Thymus (tissue), 11 donors: ENCODE results near the gene SLC7A9. TPM values are rescaled to one million over a fixed set of nuclear protein-coding genes. Genes with fewer than 3 reads are reported as not detected.

ENCODE experiments used
- DNase-seq, 9 donors: peaks; one replicate each; pipeline ENCODE4 v3.0.0-alpha.2; 2013; ENCODE audit warnings: low spot score in 9 of 9, low read depth in 6 of 9, missing footprints in 1 of 9
- H3K27ac ChIP-seq, 2 donors: one replicate each; pipeline ENCODE4 v1.5.1; 2013; ENCODE audit warnings: control low read depth in 1 of 2, low read depth in 1 of 2, low read length in 1 of 2, mild to moderate bottlenecking in 1 of 2, moderate library complexity in 1 of 2
- H3K27me3 ChIP-seq, 2 donors: one replicate each; pipeline ENCODE4 v1.5.1; 2013; ENCODE audit warnings: low read length in 1 of 2; ENCODE audit not compliant: control insufficient read depth in 2 of 2, insufficient read depth in 1 of 2
- H3K36me3 ChIP-seq, 2 donors: one replicate each; pipeline ENCODE4 v1.5.1; 2013; ENCODE audit warnings: low read length in 1 of 2, mild to moderate bottlenecking in 1 of 2, moderate library complexity in 1 of 2; ENCODE audit not compliant: control insufficient read depth in 2 of 2, insufficient read depth in 2 of 2
- H3K4me1 ChIP-seq, 2 donors: one replicate each; pipeline ENCODE4 v1.5.1; 2013; ENCODE audit warnings: low read length in 2 of 2; ENCODE audit not compliant: control insufficient read depth in 2 of 2, insufficient read depth in 2 of 2
- H3K4me3 ChIP-seq, 2 donors: one replicate each; pipeline ENCODE4 v1.5.1; 2013; ENCODE audit warnings: low read length in 2 of 2, control low read depth in 1 of 2, mild to moderate bottlenecking in 1 of 2
- H3K9me3 ChIP-seq, 2 donors: one replicate each; pipeline ENCODE4 v1.5.1; 2013; ENCODE audit warnings: low read length in 1 of 2, mild to moderate bottlenecking in 1 of 2; ENCODE audit not compliant: control insufficient read depth in 2 of 2, insufficient read depth in 1 of 2
- WGBS: extraction: QIAGEN DNeasy Blood & Tissue Kit; methylation state at CpG from one replicate; pipeline ENCODE4 v1.1.7; 2013; 5-methylcytosine and 5-hydroxymethylcytosine counted together
- polyA plus RNA-seq: library from polyadenylated mRNA; stranded (reverse); fragments of 200-250 nt; gene quantifications from one replicate; pipeline ENCODE4 v1.2.3, GENCODE V29; 2013
- total RNA-seq: library from RNA; stranded (reverse); fragments of 120-200 nt; gene quantifications from one replicate; pipeline ENCODE4 v1.2.4, GENCODE V29; 2013
- donor health status: healthy.

The SLC7A9 gene
- total and polyA plus RNA-seq, 2 donors: 0.24 to 0.98 TPM

DNA sequence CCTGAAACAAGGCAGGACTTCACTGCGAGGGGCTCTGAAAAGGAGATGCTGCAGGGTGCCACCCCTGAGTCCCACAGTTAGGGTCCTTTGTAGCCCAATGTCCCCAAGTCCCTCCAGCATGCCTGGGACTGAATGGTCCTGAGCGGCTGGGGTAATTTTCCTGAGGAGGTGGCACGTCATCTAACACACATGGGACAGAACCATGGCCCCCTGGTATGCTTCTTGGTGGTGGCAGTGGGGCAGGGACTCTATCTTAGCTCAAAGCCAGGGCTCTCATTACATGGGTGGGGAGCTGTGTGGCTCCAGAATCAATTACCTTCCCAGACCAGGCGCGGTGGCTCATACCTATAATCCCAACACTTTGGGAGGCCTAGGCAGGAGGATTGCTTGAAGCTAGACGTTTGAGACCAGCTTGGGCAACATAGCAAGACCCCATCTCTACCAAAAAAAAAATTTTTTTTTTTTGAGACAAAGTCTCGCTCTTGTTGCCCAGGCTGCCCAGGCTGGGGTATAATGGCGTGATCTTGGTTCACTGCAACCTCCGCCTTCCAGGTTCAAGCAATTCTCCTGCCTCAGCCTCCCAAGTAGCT, 7.9 kb upstream of the SLC7A9 start:
- Histone ChIP-seq H3K4me1 (no peaks in the 10 kb centered on the region), H3K27me3 (no peaks in the 10 kb centered on the region), H3K9me3 (no peaks in the 10 kb centered on the region), H3K36me3 (peaks cover 0 to 13% of the 10 kb centered on the region in 2 donors), H3K27ac (no peak overlapping the region), H3K4me3 (no peak overlapping the region)
- DNase-seq: no peak
- WGBS: 93% methylated on average over 9 of the region's 9 CpGs

DNA sequence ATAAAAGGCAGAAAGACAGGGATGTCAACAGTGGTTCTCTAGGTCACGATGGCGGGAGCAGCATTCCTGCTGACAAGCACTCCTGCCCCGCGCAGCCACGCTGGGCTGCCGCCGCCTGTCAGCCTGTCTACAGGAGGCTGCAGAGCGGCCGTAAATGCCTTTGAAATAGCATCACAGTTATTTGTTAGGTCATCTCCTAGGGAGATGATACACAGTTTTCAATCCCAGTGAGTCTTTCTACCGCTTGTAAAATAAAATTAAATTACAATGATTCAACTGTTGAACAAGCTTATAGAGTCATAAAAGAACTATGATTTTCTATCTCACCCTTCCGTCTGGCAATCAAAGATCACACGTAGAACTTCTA, 7.3 kb upstream of the SLC7A9 start:
- DNase-seq: no peak
- 97% methylated on average over 12 of the region's 12 CpGs for WGBS

DNA sequence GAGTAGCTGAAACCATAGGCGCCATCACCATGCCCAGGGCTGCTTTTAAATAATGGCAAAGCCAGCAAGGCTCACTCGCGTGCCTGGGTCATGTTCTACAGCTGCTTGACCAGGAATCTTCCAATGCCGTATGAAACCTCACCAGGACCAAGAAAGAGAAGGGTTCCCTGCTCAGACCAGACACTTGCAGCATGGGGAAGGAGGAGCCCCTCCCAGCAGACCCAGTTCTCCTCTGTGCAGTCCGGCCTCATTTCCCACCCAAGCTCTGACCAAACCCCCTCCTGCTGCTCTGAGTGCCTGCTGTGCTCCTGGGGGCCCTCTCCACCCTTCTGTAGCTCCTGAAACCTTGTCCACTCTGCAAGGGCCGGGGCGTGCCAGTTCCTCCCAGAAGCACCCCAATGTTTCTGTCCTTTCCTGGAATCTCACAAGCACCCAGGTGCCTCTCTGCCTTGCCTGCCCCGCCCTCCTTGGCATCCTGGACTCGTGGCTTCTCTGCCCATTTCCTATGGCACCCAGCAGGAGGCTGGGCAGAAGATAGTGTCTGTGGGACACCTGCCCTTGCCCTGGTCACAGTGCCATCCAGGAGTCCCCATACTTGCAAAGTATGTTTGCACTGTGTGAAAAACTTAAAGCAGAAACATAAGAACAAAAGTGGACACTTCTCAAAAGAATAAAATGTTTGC, 6.8 kb upstream of the SLC7A9 start:
- no peaks in the 10 kb centered on the region for H3K9me3 ChIP-seq

More for the DNA sequence above, 7.3 kb upstream of the SLC7A9 start:
- no peaks in the 10 kb centered on the region for H3K9me3 ChIP-seq
- no peaks in the 10 kb centered on the region for H3K27me3 ChIP-seq
- no peaks in the 10 kb centered on the region for H3K4me1 ChIP-seq
- H3K27ac ChIP-seq: no peak overlapping the region
- peaks cover 0 to 13% of the 10 kb centered on the region in 2 donors for H3K36me3 ChIP-seq
- no peak overlapping the region for H3K4me3 ChIP-seq

DNA sequence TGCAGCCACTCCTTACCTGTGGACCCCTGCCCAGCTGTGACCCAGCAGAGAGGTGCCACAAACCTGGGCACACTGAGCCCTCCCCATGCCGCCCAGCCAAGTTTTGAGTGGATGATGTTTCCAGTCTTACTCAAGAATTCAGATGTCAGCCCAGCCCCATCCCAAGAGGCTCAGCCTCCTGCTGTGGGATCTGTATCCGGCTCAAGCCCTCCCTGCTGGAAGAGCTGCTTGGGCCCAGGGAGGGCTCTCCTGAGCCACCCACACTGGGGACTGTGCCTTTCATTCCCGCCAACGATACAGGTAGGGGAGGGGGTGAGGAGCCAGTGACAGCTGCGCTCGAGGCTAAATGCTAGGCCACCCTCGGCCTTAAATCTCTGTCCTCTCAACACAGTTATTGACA, 5.9 kb upstream of the SLC7A9 start:
- Histone ChIP-seq H3K4me1 (no peaks in the 10 kb centered on the region), H3K4me3 (no peak overlapping the region), H3K36me3 (peaks cover 0 to 13% of the 10 kb centered on the region in 2 donors), H3K27ac (no peak overlapping the region), H3K27me3 (no peaks in the 10 kb centered on the region), H3K9me3 (no peaks in the 10 kb centered on the region)
- no peak for DNase-seq
- WGBS: 86% methylated on average over 7 of the region's 7 CpGs

More for the DNA sequence above, 6.8 kb upstream of the SLC7A9 start:
- DNase-seq: no peak
- no peaks in the 10 kb centered on the region for H3K27me3 ChIP-seq
- peaks cover 0 to 13% of the 10 kb centered on the region in 2 donors for H3K36me3 ChIP-seq
- H3K4me3 ChIP-seq: no peak overlapping the region
- WGBS: 92% methylated on average over 9 of the region's 9 CpGs
- no peaks in the 10 kb centered on the region for H3K4me1 ChIP-seq
- no peak overlapping the region for H3K27ac ChIP-seq

DNA sequence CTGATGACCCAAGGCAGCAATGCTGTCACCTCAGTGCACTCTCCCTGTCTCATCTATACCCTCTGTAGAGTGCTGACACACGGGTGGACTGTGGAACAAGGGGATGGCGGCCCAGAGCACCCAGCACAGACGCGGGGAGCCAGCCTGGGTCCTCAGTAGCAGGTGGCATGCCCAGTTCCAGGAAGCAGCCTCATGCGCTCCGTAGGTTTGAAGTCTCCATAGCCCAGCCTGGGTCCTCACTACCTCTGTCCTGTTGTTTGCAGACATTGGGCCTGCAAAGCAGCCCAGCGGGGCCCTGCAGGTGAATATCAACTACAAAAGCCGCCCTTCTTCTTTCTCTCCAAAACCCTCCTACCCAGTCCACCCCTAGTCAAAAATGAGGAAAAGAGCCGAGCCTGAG, 5.0 kb upstream of the SLC7A9 start:
- H3K4me1 ChIP-seq: no peaks in the 10 kb centered on the region
- no peak overlapping the region for H3K4me3 ChIP-seq
- 85% methylated on average over 9 of the region's 9 CpGs for WGBS
- peaks cover 0 to 8% of the 10 kb centered on the region in 2 donors for H3K36me3 ChIP-seq
- H3K27me3 ChIP-seq: no peaks in the 10 kb centered on the region
- H3K27ac ChIP-seq: no peak overlapping the region
- DNase-seq: no peak
- H3K9me3 ChIP-seq: no peaks in the 10 kb centered on the region

DNA sequence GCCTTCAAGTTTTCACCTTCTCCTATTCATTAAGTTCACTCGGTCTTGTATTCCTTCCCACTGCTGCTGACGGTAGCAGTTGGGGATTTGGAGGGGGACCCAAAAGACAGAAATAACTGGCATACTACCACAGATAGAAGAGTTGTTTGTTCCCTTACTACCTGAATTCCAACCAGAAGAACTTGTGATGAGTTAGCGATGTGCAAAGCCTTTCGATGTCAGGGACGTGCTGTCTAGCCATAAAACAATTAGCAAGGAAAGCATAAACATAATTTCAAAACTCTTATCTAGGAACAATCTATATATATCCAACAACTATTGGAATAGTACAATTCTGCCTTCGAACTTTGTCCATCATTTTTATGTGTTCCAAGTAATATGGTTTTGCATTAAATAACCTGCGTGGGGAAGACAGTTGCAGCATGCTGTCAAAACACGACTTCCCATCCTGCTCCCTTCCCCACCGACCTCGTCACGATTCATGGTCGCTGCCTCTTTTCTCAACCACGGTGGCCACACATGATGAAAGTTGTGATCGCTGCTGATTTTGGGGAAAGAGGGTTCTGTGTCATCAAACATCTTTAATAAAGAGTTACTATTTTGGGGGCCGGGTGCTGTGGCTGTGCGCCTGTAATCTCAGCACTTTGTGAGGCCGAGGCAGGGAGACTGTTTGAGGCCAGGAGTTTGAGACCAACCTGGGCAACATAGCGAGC, 3.8 kb upstream of the SLC7A9 start:
- Histone ChIP-seq H3K9me3 (no peaks in the 10 kb centered on the region), H3K27me3 (no peaks in the 10 kb centered on the region), H3K4me3 (no peak overlapping the region), H3K4me1 (no peaks in the 10 kb centered on the region), H3K27ac (no peak overlapping the region), H3K36me3 (peaks cover 0 to 5% of the 10 kb centered on the region in 2 donors)
- no peak for DNase-seq
- 92% methylated on average over 18 of the region's 18 CpGs for WGBS

DNA sequence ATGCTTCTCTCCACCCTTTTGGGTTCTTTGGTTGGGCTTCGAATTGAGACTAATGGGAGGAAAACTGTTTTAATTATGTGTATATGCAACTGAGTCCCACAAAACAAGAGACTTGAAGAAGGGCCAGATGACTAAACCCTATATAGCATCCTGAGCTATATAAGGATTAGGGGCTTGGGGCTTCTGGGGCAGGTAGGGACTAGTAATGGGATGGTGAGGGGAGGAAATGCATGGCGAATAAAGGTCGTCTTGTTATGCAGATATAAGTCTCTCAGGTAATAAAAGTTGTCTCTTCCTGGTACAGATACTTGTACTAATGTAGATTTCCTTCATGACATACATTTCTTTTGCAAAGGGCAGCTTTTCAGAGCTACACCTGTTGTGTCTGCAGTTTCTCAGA, 2.8 kb upstream of the SLC7A9 start:
- Histone ChIP-seq H3K9me3 (no peaks in the 10 kb centered on the region), H3K4me1 (no peaks in the 10 kb centered on the region), H3K27me3 (no peaks in the 10 kb centered on the region), H3K36me3 (no peaks in the 10 kb centered on the region), H3K4me3 (no peak overlapping the region), H3K27ac (no peak overlapping the region)
- WGBS: 94% methylated on average over 3 of the region's 3 CpGs
- DNase-seq: no peak

DNA sequence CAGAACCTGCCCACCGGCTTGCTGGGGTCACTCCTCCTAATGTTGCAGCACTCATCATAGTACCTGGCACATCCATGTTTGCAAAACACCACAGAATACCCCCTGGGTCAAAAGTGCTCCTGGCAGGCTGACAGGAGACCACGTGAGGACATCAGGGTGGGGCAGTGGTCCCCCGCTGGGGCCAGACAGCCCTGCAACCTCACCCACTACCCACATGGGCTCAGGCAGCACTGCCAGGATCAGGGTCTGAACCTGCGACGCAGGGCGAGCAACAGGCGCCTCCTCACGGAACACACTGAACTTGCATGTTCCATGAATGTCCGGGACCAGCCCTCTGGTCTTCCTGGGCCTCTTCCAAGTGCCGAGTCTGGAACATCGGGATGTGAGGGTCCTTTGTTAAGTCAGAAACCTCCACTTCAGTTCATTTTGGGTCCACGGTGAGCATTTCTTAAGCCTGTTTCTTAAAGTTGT, 1.4 kb upstream of the SLC7A9 start:
- Histone ChIP-seq H3K4me3 (no peak overlapping the region), H3K27ac (no peak overlapping the region), H3K9me3 (no peaks in the 10 kb centered on the region), H3K27me3 (no peaks in the 10 kb centered on the region), H3K4me1 (no peaks in the 10 kb centered on the region), H3K36me3 (no peaks in the 10 kb centered on the region)
- 88% methylated on average over 12 of the region's 12 CpGs for WGBS
- DNase-seq: no peak

DNA sequence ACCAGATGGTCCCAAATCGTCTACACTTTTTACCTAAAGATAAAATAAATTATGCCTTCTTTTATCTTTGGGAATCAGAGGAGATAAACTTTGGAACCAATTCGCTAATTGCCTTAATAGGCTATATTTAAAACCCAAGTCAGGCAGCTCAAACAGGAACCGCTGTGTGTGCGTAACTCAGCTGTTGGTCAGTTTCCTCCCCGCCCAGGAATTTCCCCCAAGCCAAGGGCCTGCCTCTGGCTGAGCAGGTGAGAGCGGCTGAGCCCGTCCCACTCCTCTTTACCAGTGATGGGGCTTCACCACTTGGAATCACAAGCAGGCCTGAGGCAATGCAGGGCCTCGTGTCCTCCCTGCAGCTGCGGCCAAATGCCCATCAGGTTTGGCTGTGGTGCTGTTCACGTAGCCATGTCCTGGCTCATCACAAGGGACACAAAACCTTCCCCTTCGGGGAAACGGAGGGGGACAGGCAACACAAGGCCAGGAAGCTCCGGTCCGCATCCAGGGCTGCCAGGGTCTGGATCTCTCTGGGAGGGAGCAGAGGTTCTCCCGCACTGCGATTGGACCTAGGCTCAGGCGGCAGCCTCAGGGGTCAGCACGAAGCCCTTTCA, 503 bp upstream of the SLC7A9 start:
- 82% methylated on average over 18 of the region's 18 CpGs for WGBS
- Histone ChIP-seq H3K4me1 (no peaks in the 10 kb centered on the region), H3K4me3 (no peak overlapping the region), H3K27ac (no peak overlapping the region), H3K9me3 (no peaks in the 10 kb centered on the region), H3K36me3 (no peaks in the 10 kb centered on the region), H3K27me3 (no peaks in the 10 kb centered on the region)
- no peak for DNase-seq
